ENCODE results near the gene ZBED4. TPM values are rescaled to one million over a fixed set of nuclear protein-coding genes. Genes with fewer than 3 reads are reported as not detected.
A peak's percentile ranks its signal among the peaks of the same experiment; 100 is the strongest.

Gene ZBED4, protein sequence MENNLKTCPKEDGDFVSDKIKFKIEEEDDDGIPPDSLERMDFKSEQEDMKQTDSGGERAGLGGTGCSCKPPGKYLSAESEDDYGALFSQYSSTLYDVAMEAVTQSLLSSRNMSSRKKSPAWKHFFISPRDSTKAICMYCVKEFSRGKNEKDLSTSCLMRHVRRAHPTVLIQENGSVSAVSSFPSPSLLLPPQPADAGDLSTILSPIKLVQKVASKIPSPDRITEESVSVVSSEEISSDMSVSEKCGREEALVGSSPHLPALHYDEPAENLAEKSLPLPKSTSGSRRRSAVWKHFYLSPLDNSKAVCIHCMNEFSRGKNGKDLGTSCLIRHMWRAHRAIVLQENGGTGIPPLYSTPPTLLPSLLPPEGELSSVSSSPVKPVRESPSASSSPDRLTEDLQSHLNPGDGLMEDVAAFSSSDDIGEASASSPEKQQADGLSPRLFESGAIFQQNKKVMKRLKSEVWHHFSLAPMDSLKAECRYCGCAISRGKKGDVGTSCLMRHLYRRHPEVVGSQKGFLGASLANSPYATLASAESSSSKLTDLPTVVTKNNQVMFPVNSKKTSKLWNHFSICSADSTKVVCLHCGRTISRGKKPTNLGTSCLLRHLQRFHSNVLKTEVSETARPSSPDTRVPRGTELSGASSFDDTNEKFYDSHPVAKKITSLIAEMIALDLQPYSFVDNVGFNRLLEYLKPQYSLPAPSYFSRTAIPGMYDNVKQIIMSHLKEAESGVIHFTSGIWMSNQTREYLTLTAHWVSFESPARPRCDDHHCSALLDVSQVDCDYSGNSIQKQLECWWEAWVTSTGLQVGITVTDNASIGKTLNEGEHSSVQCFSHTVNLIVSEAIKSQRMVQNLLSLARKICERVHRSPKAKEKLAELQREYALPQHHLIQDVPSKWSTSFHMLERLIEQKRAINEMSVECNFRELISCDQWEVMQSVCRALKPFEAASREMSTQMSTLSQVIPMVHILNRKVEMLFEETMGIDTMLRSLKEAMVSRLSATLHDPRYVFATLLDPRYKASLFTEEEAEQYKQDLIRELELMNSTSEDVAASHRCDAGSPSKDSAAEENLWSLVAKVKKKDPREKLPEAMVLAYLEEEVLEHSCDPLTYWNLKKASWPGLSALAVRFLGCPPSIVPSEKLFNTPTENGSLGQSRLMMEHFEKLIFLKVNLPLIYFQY
- 9.5 TPM for polyA plus RNA-seq (2012; ENCODE audit: low read depth, missing spikeins)

DNA sequence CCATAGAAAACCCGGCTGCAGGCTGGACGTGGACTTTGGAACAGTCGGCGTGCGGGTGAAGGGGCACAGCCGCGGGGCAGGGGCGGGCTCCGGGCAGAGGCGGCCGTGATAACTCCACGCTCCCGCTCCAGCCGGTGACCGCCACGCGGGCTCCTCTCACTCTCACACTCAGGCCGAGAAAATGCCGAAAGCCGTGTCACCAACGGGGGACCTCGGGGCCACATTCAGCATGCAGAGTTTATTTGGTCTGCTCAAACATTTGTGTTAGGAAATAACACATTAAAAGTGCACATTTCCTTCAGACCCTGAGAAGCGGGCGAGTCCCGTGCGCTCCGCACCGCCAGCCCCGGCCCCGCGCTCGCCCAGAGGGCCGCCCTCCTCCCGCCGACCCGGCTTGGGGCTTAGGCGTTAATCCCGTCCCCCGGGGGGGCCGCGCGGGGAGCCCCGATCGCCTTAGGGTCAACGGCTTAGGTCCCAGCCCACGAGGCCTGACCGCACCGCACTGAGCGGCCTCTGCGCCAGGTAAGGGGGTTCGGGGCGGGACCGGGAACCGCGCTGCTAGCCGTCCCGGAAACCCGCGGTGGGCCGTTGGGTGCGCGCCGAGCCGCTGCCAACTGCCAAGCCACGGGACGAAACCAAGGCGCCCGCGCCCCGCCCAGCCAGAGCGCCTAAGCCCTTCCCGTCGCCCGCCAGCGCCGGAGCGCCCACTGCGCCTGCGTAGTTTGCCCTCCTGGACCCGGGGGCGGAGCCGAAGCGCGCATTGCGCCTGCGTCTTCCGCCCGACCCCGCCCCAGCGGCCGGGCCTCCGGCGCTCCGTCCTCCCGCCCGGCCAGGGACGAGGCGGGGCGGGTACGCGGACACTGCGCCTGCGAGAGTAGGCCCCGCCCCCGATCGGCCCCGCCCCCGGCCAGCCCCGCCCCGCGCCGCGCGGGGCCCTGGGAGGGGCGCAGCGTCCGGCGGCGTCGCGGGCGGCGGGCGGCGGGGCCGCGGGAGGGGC, at the start of gene ZBED4:
Gene ZBED4 (plus strand): TSS at position 947 of the 997 bp plus-strand sequence. CDS start 29,819 bp downstream, outside the sequence.
- peak; percentile 99 for FAIRE-seq
- peak; percentile 95 for DNase-seq (ENCODE audit: insufficient read length, low spot score)
- no peak for TF ChIP-seq POLR2A (IDR thresholded peaks at IDR 0.05; ENCODE audit: low read depth, low read length)
- no peak for TF ChIP-seq SPI1 (IDR thresholded peaks at IDR 0.05; ENCODE audit: low read depth, low read length)
- TF ChIP-seq TAF1 (IDR thresholded peaks at IDR 0.05; ENCODE audit: low read depth, low read length), result peak; percentile 51
- TF ChIP-seq PAX5 (IDR thresholded peaks at IDR 0.05; ENCODE audit: insufficient read depth, low read length, severe bottlenecking), result no peak
- no peak for TF ChIP-seq POU2F2 (IDR thresholded peaks at IDR 0.05; ENCODE audit: low read depth, low read length)
- peak; percentile 57; the same call in 1 of the 2 replicates for TF ChIP-seq POLR2AphosphoS5 (IDR thresholded peaks at IDR 0.05; ENCODE audit: low read depth, low read length)

GRCh38 chr22:49807129-49807528, 46.5 kb upstream of the ZBED4 start:
- TF ChIP-seq TAF1 (IDR thresholded peaks at IDR 0.05; ENCODE audit: low read depth, low read length) (no peak), PAX5 (IDR thresholded peaks at IDR 0.05; ENCODE audit: insufficient read depth, low read length, severe bottlenecking) (no peak), POLR2A (IDR thresholded peaks at IDR 0.05; ENCODE audit: low read depth, low read length) (no peak), POU2F2 (IDR thresholded peaks at IDR 0.05; ENCODE audit: low read depth, low read length) (no peak), POLR2AphosphoS5 (IDR thresholded peaks at IDR 0.05; ENCODE audit: low read depth, low read length) (no peak), SPI1 (IDR thresholded peaks at IDR 0.05; ENCODE audit: low read depth, low read length) (no peak)
- FAIRE-seq (no peak), DNase-seq (ENCODE audit: insufficient read length, low spot score) (no peak)

DNA sequence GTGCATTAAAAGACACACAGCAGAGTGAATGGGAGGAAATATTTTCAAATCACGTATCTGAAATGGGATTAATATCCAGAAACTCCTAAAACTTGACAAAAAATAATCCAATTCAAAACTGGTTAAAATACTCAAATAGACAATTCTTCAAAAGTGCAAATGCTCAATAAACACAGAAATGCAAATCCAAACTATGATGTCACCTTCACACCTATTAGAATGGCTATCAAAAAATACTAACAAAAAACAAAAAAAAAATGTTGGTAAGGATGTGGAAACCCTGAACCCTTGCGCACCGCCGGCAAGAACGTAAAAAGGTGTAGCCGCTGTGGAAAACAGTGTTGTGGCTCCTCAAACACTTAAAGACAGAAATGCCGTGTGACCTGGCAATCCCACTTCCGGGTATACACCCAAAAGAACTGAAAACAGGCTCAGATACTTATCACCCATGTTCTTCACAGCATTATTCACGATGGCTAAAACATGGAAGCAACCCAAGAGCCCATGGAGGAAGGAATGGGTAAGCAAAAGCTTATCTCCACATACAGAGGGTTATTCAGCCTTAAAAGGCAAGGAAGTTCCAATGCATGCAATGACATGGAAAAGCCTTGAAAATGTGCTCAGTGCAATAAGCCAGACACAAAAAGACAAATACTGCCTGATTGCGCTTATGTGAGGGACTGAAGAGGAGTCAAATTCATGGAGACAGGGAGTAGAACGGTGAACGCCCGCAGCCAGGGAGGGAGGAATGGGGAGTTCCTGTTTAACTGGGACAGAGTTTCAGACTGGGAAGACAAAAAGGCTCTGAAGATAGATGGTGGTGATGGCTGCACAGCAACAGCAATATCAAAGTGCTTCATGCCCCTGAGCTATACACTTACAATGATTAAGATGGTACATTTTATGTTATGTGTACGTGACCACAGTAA, 45.6 kb upstream of the ZBED4 start:
- no peak for TF ChIP-seq POLR2A (IDR thresholded peaks at IDR 0.05; ENCODE audit: low read depth, low read length)
- TF ChIP-seq SPI1 (IDR thresholded peaks at IDR 0.05; ENCODE audit: low read depth, low read length), result no peak
- TF ChIP-seq PAX5 (IDR thresholded peaks at IDR 0.05; ENCODE audit: insufficient read depth, low read length, severe bottlenecking), result no peak
- TF ChIP-seq POU2F2 (IDR thresholded peaks at IDR 0.05; ENCODE audit: low read depth, low read length), result no peak
- no peak for TF ChIP-seq POLR2AphosphoS5 (IDR thresholded peaks at IDR 0.05; ENCODE audit: low read depth, low read length)
- TF ChIP-seq TAF1 (IDR thresholded peaks at IDR 0.05; ENCODE audit: low read depth, low read length), result no peak
- FAIRE-seq, result peak; percentile 33
- DNase-seq (ENCODE audit: insufficient read length, low spot score), result no peak

GRCh38 chr22:49810363-49811019, 43.2 kb upstream of the ZBED4 start:
- peak; percentile 78 for FAIRE-seq
- DNase-seq (ENCODE audit: insufficient read length, low spot score), result no peak
- TF ChIP-seq SPI1 (IDR thresholded peaks at IDR 0.05; ENCODE audit: low read depth, low read length), result peak; percentile 59
- TF ChIP-seq POLR2A (IDR thresholded peaks at IDR 0.05; ENCODE audit: low read depth, low read length), result no peak
- TF ChIP-seq POU2F2 (IDR thresholded peaks at IDR 0.05; ENCODE audit: low read depth, low read length), result peak; percentile 58; the same call in 1 of the 2 replicates

DNA sequence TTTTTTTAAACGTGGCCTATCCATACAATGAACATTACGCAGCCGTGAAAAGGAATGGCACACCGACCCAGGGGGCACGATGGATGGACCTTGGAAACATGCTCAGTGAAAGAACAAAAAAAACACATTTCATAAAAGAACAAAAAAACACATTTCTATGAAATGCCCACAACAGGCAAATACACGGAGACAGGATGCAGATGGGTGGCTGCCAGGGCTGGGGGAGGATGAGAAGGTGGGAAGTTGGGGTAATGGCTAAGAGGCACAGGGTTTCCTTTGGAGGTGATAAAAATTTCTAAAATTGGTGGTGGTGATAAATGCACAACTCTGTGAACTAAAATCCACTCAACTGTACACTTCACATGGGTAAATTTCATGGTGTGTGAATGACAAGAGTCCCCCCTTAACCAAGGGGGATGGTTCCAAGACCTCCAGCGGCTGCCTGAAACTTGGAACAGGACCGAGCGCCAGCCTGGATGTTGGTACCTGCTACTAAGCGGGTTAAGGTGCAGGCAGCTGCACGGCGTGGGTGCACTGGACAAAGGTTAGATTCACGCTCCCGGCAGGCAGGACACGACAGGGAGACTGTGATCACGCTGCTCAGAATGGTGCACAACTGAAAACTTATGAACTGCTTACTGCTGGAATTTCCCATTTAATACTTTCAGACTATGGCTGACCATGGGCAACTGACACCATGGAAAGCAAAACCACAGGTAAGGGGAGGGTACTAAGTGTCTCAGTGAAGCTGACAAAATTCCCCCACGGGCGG, 42.4 kb upstream of the ZBED4 start:
- FAIRE-seq, result peak; percentile 31

GRCh38 chr22:49812838-49813237, 40.8 kb upstream of the ZBED4 start:
- DNase-seq (ENCODE audit: insufficient read length, low spot score), result no peak
- FAIRE-seq, result no peak
- TF ChIP-seq POLR2AphosphoS5 (IDR thresholded peaks at IDR 0.05; ENCODE audit: low read depth, low read length), result 0 out of 2 replicates have a peak, but pooled peaks have one; percentile 40
- no peak for TF ChIP-seq PAX5 (IDR thresholded peaks at IDR 0.05; ENCODE audit: insufficient read depth, low read length, severe bottlenecking)

More for the DNA sequence above, 42.4 kb upstream of the ZBED4 start:
- no peak for TF ChIP-seq POLR2A (IDR thresholded peaks at IDR 0.05; ENCODE audit: low read depth, low read length)
- no peak for TF ChIP-seq POU2F2 (IDR thresholded peaks at IDR 0.05; ENCODE audit: low read depth, low read length)
- TF ChIP-seq POLR2AphosphoS5 (IDR thresholded peaks at IDR 0.05; ENCODE audit: low read depth, low read length), result no peak
- TF ChIP-seq PAX5 (IDR thresholded peaks at IDR 0.05; ENCODE audit: insufficient read depth, low read length, severe bottlenecking), result no peak
- TF ChIP-seq SPI1 (IDR thresholded peaks at IDR 0.05; ENCODE audit: low read depth, low read length), result no peak
- TF ChIP-seq TAF1 (IDR thresholded peaks at IDR 0.05; ENCODE audit: low read depth, low read length), result no peak
- no peak for DNase-seq (ENCODE audit: insufficient read length, low spot score)

Measured in GM12891 (cell line).